A673 (cell line): Measurements from ENCODE around the gene OR51A7. TPM values are rescaled to one million over a fixed set of nuclear protein-coding genes. Genes with fewer than 3 reads are reported as not detected.

Experiments
- BruUV-seq: library from RNA; stranded (reverse); fragments of 400-500 nt; replicated peaks from 2 replicates; lab custom pipeline; 2021; lab: Mats Ljungman, UMichigan
- CTCF ChIA-PET: fragments of 300-600 bp; sonication (Branson Sonifier 250); formaldehyde crosslinking; loops from one replicate; lab custom pipeline; 2022; ENCODE audit warnings: antibody characterized with exemption; lab: Charles Lee
- POLR2A ChIA-PET: fragments of 300-600 bp; sonication (Branson Sonifier 250); formaldehyde crosslinking; loops from one replicate; lab custom pipeline; 2022; ENCODE audit warnings: antibody characterized with exemption; ENCODE audit not compliant: low non-redundant PET; lab: Charles Lee
- DNase-seq: peaks from one replicate; pipeline ENCODE4 v3.0.0-alpha.2; 2015; ENCODE audit warnings: low spot score
- H3K27ac ChIP-seq: fragments of 200-600 bp; sonication (generic); 2 replicates; pipeline ENCODE4 v1.5.1; 2016; ENCODE audit warnings: mixed run types, low read depth, mild to moderate bottlenecking, mixed read lengths, antibody characterized with exemption, low read length; ENCODE audit not compliant: poor library complexity, severe bottlenecking
- H3K27me3 ChIP-seq: fragments of 200-600 bp; sonication (generic); replicated peaks from 2 replicates; pipeline ENCODE4 v1.6.1; 2017; ENCODE audit warnings: mixed run types, low read depth, mild to moderate bottlenecking, mixed read lengths, antibody characterized with exemption, low read length; ENCODE audit not compliant: insufficient read depth, poor library complexity
- H3K36me3 ChIP-seq: fragments of 200-600 bp; sonication (generic); 2 replicates; pipeline ENCODE4 v1.6.1; 2016; ENCODE audit warnings: mixed run types, mild to moderate bottlenecking, mixed read lengths, antibody characterized with exemption, low read length; ENCODE audit not compliant: insufficient read depth, poor library complexity, severe bottlenecking
- H3K4me1 ChIP-seq: fragments of 200-600 bp; sonication (generic); 2 replicates; pipeline ENCODE4 v1.6.1; 2017; ENCODE audit warnings: mixed run types, mild to moderate bottlenecking, mixed read lengths, antibody characterized with exemption, low read length; ENCODE audit not compliant: insufficient read depth, poor library complexity, severe bottlenecking
- H3K4me3 ChIP-seq: fragments of 200-600 bp; sonication (generic); 2 replicates; pipeline ENCODE4 v1.5.1; 2016; ENCODE audit warnings: low read depth, mixed run types, mild to moderate bottlenecking, mixed read lengths, low read length; ENCODE audit not compliant: poor library complexity, severe bottlenecking
- H3K9me3 ChIP-seq: fragments of 200-600 bp; sonication (generic); 2 replicates; pipeline ENCODE4 v1.6.1; 2016; ENCODE audit warnings: mixed run types, low read depth, mild to moderate bottlenecking, mixed read lengths, antibody characterized with exemption, low read length; ENCODE audit not compliant: poor library complexity, severe bottlenecking
- EZH2 ChIP-seq: fragments of 200-600 bp; sonication (generic); IDR thresholded peaks from 2 replicates; pipeline ENCODE4 v1.6.1; 2017; ENCODE audit warnings: borderline replicate concordance, low read depth, mild to moderate bottlenecking, mixed read lengths, antibody characterized with exemption, low read length; ENCODE audit not compliant: poor library complexity, severe bottlenecking
- intact Hi-C: fragments of 100-400 bp; cut with micrococcal nuclease; formaldehyde crosslinking; loops from one replicate; pipeline ENCODE4 v1.10.0; 2022; ENCODE audit not compliant: unreplicated experiment
- total RNA-seq: library from RNA; stranded (reverse); gene quantifications from 2 replicates; pipeline ENCODE4 v1.2.3, GENCODE V29; 2021
- TF ChIP-seq, protein P1 (sequence below): fragments of 300-800, 200-600 bp; sonication (generic); conservative IDR thresholded peaks from 2 replicates; pipeline ENCODE4 v1.5.1; 2017; ENCODE audit warnings: low read depth, mild to moderate bottlenecking, antibody characterized with exemption, low read length, moderate library complexity, mixed read lengths

The OR51A7 gene
- total RNA-seq, 1 experiment from 2014 or later, result not detected

DNA sequence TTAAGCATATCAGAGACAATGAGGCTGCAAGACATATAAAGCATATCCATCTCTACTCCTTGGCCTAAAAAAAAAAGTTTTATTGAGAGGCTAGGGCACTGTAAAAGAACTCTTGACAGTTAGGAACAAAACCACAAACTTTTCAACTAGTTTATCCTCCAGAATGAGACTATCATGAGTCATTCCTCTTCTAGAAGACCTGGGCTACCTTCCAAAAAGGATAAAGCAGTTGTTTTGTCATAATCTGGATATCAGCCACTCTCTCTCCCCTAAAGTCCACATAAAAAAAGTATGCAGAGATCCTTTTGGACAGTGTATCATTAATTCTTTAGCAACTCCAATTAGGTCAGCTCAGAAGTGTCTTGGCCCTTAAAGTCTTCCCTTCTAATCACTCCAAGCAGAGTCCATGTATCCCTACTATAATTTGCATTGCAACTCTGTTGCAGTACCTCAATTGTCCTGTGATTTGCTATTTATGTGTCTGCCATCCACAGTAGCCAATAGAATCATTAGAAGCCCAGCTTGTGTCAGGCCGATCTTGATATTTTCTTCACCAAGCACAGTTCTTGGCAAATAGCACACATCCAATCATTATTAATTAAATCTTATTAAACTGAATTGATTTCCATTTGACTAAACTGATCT is 11.5 kb upstream of the OR51A7 start:
- intact Hi-C loops, result no loop called here
- POLR2A ChIA-PET, result no interaction called here

DNA sequence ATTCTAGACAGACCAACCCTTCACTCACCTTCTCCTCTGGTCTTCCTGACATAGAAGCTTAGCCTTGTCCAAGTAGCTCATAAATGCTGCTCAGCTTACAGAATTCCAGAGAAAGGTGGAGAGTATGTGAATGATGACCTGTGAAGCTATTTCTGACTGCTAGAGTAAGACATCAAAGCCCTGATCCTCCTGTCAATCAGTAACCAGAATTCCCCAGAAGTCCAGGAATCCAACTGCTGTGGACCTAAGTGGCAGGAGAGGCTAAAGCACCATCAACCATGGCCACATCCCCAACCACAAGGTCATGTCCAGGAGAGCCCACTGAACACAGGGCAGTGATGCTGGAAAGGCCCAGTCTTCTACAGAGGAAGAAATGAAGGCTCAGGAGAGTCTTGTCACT is 13.0 kb downstream of the OR51A7 start:
- H3K27ac ChIP-seq, result no peak overlapping the region
- no peaks in the 10 kb centered on the region for H3K4me1 ChIP-seq
- ChIA-PET CTCF (no interaction called here), POLR2A (no interaction called here)
- TF ChIP-seq, protein P1, sequence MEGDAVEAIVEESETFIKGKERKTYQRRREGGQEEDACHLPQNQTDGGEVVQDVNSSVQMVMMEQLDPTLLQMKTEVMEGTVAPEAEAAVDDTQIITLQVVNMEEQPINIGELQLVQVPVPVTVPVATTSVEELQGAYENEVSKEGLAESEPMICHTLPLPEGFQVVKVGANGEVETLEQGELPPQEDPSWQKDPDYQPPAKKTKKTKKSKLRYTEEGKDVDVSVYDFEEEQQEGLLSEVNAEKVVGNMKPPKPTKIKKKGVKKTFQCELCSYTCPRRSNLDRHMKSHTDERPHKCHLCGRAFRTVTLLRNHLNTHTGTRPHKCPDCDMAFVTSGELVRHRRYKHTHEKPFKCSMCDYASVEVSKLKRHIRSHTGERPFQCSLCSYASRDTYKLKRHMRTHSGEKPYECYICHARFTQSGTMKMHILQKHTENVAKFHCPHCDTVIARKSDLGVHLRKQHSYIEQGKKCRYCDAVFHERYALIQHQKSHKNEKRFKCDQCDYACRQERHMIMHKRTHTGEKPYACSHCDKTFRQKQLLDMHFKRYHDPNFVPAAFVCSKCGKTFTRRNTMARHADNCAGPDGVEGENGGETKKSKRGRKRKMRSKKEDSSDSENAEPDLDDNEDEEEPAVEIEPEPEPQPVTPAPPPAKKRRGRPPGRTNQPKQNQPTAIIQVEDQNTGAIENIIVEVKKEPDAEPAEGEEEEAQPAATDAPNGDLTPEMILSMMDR, result no peak
- no peak for TF ChIP-seq EZH2
- H3K27me3 ChIP-seq, result no peaks in the 10 kb centered on the region
- DNase-seq, result no peak
- H3K9me3 ChIP-seq, result no peaks in the 10 kb centered on the region
- H3K4me3 ChIP-seq, result no peak overlapping the region
- intact Hi-C loops, result no loop called here
- BruUV-seq, result no TSS peak
- no peaks in the 10 kb centered on the region for H3K36me3 ChIP-seq

More for the DNA sequence above, 11.5 kb upstream of the OR51A7 start:
- no peak overlapping the region for H3K27ac ChIP-seq
- no peaks in the 10 kb centered on the region for H3K4me1 ChIP-seq
- TF ChIP-seq, protein P1, result no peak
- TF ChIP-seq EZH2, result no peak
- BruUV-seq, result no TSS peak
- no peaks in the 10 kb centered on the region for H3K9me3 ChIP-seq
- H3K4me3 ChIP-seq, result no peak overlapping the region
- peak; percentile 12 for DNase-seq
- CTCF ChIA-PET, result no interaction called here
- H3K36me3 ChIP-seq, result no peaks in the 10 kb centered on the region
- no peaks in the 10 kb centered on the region for H3K27me3 ChIP-seq

DNA sequence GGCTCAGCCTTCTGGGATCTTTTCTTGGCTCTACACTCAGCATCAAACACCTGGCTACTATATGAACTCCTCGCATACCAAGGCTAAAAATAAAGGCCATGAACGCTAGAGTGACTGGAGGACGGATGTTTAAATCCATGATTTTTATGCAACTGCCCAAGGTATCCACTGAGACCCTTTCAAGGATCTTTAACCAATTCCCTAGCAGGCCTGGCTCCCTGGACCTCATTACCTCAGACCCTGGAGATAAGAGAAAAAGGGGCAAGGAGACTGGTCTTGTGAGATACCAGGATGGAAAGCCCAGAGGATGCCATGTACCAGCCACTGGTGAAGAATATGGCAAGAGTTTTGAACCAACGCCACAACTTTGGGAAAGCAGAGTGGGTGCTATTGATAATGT is 15.7 kb downstream of the OR51A7 start, which contains the start of gene OR51G2:
Gene OR51G2 (minus strand): TSS at position 101 of the 400 bp plus-strand sequence. CDS start 3,687 bp downstream, outside the sequence.
- Histone ChIP-seq H3K4me3 (no peak within 1 kb of the TSS), H3K9me3 (no peaks in the 10 kb centered on the region), H3K4me1 (no peaks in the 10 kb centered on the region), H3K27me3 (no peaks in the 10 kb centered on the region), H3K36me3 (no peaks in the 10 kb centered on the region), H3K27ac (no peak within 1 kb of the TSS)
- intact Hi-C loops, result no loop called here
- TF ChIP-seq, protein P1, result no peak
- TF ChIP-seq EZH2, result no peak
- no TSS peak for BruUV-seq
- CTCF ChIA-PET, result no interaction called here
- no peak for DNase-seq
- POLR2A ChIA-PET, result no interaction called here
